NCI-H1092 treated with DMSO at 0.1 percent for 48 hours (cell line): ENCODE measurements around the gene CAPN1.
A peak's percentile ranks its signal among the peaks of the same experiment; 100 is the strongest.
"Not testable (repeated sequence)": the region's sequence is repeated elsewhere in the genome, so short reads cannot be mapped to it uniquely, and the experiment has no call there.

Source experiments
- DNase-seq: peaks from one replicate; lab custom pipeline; 2025; lab: John Stamatoyannopoulos, UW

Gene CAPN1

DNA sequence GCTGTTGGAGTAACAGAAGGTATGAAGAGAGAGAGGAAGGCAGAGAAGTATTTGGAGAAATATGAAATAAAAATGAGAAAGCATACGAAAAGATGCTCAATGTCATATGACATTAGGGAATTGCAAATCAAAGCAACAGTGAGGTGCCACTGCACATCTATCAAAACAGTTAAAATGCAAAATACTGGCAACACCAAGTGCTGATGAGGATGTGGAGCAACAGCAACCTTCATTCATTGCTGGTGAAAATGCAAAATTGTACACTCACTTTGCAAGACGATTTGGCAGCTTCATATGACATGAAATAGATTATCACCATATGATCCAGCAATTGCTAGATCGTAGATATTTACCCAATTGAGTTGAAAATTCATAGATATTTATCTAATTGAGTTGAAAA lies 21.1 kb upstream of the CAPN1 start:
- DNase-seq = no peak

DNA sequence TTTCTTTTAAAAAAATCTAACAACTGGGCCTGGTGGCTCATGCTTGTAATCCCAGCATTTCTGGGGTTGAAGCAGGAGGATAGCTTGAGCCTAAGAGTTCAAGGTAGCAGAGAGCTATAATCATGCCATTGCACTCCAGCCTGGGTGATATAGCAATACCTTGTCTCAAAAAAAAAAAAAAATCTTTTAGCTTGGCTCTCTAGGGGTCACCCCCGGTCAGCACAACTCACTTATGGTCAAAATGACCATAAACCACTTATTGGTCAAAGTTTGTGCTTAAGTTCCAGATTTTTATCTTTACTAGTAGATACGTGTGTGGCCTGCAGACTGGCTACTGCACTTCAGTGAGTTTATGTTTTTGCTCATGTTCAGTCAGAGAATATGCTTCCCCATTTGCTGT lies 18.0 kb upstream of the CAPN1 start:
- no peak for DNase-seq

DNA sequence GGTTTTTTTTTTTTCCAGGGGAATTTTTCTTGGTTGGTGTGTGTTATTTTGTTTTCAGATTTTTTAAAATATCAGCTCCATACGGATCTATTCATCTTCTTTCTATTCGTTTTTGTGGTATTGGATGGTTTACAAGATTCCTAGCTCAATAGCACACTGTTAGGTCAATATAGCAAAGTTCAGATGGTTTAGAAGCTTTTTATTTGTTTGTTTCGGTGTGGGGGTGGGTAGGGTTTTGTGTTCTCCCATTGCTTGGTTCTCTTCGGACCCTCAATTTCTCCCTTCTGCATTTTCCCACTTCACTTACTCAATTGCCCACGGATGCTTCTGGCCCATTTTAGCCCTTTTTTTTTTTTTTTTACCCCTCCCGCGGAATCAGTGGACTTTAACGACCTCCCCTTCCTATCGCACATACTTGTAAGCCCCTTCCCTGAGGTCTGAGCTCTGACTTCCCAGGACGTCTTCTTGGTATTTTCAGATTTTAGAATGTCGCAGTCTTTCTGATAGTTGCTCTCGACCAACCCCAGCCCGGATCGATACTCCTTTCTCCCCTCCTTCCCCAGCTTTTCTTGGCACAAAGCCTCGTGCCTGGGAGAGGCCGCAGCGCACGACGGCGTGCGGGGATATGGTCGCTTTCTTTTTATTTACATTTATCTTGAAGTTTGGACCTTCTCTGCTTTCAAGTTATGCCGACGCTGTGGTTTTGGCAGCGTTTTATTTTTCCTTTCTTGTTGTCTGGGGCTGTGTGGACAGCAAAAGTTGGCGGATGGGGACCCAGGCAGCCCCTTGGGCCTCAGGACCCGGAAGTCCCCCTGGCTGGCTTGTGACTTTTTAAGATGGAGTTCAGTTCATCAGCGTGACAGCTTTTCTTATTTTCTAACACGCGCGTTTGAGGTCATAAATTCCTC lies 16.1 kb upstream of the CAPN1 start:
- DNase-seq = no peak

DNA sequence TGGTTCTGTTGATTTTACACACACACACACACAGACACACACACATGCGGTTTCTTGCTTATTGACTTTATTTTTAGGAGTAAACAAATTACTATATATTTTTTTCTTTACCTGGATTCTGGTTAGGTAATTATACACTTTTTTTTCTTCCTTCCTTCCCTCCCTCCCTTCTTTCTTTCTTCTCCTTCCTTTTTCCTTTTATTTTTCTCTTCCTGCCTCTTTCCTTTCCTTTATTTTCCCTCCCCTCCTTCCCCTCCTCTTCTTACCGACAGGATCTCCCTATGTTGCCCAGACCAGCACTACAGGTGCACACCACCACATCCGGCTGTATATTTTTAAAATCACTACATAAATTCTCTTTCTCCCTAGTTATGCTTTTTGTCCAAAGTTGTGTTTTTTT lies 14.8 kb upstream of the CAPN1 start:
- DNase-seq = no peak

DNA sequence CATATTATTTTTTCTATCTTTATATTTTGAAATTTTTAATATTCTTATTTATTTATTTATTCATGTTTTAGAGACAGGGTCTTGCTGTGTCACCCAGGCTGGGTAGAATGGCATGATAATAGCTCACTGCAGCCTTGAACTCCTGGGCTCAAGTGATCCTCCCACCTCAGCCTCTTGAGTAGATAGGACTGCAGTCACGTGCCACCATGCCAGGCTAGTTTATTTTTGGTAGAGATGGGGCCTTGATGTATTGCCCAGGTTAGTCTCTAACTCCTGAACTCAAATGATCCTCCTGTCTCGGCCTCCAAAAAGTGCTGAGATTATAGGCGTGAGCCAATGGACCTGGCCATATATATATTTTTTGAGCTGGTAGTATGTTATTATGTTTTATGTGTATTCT lies 14.1 kb upstream of the CAPN1 start:
- DNase-seq = no peak

DNA sequence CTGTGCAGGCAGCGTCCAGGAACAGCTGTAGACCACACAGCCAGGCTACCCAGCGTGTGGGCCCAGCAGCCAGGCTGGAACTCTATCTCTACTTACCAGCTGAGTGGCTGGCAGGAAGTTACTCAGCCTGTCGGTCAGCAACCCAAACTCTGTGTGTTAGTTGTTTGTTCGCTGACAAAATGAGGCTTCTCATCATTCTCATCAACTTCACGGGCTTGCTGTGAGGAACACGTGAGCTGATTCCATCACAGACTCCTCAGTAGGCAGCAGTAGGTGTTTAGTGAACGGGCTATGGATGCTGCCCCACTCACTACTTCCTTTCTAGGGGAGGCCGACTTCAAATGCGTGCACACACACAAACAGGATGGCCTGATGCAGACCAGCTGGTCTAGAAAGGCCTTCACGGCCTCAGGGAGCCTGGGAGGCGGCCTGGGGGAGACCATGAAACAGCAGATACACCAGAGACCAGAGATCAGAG lies 12.5 kb upstream of the CAPN1 start:
- DNase-seq = no peak

DNA sequence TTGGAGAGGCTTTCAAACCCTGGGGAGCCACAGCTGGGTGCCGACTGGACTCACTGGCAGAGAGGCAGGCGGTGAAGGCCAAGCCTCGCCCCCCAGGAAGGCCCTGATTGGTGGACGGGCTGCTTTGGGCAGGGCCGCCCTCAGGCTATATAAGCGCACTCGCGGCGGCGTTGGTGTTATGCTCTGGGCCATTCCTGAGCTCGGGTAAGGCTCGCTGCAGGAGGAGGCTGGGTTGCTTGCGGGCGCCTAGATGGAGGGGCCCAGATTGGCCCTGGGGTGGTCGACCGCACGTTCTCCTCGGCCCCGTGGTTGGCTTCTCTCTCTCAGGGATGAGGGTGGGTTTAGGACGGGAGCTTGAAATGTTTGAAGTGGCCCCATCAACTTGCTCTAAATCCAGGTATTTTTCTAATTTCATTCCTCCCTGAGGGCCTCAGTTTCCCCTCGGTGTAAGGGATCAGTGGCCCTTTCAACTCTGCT lies 11.6 kb upstream of the CAPN1 start, which contains the start of gene SPDYC:
Gene SPDYC, plus strand, starts transcription at position 176 of the 477 bp plus-strand sequence. CDS start 1,125 bp downstream, outside the sequence.
- no peak for DNase-seq

DNA sequence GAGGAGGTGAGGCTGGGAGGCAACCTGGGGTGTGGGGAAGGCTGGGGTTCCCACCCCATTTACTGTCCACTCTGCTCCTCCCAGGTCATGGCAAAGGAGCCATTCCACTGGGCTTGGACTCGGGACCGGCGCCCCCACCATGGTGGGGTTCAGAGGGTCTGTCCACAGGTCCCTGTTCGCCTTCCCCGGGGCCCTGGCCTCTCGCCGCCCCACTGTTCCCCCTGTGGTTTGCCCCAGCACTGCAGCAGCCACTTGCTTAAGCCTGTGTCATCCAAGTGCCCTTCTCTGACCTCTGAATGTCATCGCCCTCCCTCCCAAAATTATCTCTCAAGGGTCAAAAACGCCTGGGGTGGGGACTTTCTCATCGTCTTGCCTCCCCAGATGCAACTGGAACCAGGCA lies 9.1 kb upstream of the CAPN1 start:
- DNase-seq = no peak

DNA sequence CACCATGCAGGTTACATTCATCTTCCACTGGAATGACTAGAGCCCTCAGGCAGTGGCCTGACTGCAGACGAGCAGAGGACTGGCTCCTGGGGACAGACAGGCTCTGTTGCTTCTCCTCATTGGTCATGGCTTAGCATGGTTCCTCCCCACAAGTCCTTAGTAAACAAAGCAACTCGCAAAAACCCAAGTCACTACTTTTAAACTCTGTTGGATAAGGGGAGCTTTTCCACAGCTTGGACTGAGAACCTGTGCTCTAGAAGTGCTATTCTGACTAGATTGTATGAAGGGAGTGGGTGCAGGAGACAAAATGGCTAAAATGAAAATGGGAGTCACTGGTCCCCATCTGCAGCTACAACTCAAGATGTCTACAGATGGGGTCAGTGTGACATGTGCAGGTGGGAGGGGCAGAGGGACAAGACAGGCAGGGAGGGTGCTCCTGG lies 7.1 kb upstream of the CAPN1 start:
- DNase-seq = not testable (repeated sequence)

DNA sequence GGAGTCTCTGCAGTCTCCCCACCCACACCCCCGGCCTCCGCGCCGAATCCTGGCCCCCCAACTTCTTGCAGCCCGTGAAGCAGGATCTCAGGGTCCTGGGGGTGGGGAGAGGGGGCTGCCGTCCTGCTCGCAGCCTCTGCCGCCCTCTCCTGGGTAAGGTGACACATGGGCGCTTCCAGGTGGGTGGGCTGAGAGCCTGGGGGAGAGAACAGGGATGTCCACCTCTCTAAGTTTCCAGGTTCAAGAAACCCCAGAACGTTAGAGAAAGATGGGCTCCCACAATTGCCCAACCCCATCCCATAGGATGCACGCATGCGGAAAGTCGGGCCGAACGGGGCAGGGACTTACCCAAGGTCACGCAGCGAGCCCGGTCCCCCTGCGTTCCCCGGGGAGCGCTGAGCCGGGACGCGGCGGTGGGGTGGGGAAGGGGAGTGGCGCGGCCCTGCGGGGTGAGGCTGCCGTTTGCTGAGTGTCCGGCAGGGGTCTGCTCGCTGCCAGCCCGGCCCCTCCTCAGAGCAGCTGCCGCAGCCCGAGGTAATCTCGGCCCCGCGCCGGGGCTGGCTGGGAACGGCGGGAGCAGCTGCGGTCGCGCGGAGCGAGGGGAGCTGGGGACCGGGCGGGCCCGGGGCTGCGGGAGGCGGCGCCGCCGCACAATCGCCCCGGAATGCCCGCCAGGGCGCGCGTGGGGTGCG lies 705 bp upstream of the CAPN1 start:
- DNase-seq = peak; percentile 54

DNA sequence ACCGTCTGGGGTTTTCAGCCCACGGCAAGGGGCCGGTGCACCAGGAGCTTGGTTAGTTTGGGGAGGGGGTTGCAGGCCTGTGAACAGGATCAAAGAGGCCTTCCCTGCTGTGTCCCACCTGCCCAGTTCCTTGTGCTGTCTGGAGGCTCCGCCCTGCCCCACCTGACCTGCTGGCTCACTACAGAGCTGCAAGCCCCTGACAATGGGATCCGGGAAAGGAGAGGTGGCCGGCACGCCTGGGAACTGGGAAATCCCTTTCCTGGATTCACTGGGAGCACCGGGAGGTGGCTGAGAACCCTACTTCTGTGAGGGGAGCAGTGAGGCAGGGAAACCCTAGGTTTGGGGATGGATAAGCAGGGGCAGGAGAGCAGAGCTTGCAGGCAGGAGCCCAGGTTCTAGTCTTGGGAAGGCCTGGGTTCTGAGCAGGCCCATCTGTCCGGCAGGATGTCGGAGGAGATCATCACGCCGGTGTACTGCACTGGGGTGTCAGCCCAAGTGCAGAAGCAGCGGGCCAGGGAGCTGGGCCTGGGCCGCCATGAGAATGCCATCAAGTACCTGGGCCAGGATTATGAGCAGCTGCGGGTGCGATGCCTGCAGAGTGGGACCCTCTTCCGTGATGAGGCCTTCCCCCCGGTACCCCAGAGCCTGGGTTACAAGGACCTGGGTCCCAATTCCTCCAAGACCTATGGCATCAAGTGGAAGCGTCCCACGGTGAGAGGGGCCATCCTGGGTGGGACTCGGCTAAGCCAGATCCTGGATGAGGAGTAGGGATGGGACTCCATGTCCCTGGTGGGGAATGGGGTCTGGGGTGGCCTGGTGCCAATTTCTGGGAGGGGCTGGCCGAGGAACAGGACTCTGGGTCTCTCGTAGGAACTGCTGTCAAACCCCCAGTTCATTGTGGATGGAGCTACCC lies 786 bp downstream of the CAPN1 start:
- DNase-seq = no peak

DNA sequence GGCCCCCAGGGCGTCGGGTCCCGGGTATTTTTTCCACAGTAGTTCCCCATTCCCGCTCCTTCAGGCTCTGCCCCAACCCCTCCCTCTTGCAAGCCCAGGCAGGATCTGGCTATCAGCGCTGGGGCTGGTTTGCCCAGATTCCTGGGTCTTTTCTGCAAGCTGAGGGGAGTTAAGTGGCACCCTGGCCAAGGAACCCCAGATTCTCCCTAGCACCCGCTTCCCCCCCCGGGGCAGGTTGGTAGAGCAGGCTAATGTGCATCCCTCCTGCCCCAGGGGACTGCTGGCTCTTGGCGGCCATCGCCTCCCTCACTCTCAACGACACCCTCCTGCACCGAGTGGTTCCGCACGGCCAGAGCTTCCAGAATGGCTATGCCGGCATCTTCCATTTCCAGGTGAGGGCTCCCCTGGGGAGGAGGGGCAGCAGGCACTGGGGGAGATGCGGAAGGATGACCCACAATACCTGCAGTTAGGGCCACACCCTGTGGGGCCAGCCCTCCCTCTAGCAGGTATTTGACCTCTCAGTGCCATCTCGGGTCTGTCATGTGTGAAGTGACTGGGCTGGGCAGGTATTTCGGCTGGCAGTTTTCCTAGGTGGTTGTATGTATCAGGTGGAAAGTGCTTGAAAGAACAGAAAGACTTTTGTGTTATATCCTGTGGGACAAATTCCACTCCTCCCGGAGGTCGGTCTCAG lies 1.6 kb downstream of the CAPN1 start:
- DNase-seq = no peak

DNA sequence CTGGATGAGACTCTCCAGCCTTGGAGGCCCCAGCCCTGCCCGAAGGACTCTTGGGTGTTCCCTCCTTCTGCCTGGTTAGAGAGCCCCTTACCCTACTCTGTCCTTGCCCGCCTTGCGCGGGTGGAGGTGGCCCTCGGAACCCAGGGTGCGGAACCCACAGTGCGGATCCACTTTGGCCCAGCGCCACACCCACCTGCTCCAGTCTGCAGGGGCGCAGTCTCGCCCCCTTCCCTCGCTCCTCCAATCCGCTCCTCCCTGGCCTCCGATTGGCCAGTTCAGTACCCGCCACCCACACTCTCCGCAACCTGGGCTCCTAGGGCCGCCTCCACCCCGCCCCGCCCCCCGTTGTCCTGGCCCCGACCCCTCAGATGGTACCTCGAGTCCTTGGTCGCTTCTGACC lies 2.4 kb downstream of the CAPN1 start:
- no peak for DNase-seq

DNA sequence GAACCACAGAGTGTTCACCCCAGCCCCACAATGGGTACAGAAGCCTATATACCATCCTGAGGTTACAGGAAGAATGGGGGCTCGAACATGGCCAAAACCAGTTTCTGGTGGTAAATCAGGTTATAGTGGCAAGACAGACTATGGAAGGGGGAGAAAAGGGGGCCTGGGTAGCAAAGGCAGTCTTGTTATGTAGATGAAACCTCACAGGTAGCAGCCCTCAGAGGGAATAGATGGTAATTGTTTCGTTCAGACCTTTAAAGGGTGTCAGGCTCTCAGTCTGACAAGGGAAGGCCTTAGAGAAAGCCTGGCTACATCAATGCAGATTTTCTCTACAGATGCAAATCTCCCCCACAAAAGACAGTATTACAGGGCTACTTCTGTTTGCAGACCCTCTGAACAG lies 3.4 kb downstream of the CAPN1 start:
- DNase-seq = no peak

DNA sequence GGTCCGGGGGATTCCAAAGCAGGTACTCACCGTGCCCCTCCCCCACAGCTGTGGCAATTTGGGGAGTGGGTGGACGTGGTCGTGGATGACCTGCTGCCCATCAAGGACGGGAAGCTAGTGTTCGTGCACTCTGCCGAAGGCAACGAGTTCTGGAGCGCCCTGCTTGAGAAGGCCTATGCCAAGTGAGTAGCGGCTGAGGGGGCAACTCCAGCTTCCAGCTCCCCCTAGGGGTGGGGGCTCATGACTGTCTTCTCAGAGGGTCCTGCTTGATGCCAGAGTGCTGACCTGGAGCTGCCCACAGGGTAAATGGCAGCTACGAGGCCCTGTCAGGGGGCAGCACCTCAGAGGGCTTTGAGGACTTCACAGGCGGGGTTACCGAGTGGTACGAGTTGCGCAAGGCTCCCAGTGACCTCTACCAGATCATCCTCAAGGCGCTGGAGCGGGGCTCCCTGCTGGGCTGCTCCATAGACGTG lies 4.2 kb downstream of the CAPN1 start:
- no peak for DNase-seq

DNA sequence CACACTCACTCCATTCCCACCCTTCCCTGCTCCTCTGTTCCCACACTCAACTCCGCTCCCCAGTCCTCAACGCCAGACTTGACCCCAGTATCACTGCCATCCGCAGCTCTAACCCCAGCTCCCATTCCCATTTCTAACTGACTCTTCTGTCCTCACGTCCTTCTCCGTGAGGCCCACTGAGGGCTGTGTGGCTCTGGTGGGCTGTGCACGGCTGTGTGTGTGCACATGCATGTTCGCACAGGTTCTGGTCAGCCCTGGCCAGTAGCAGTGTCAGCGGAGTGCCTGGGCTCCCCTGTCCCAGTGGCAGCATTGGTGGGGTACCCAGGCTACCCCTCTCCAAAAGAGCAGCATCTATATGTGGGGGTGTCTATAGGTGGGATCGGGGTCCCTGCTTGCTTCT lies 5.0 kb downstream of the CAPN1 start:
- no peak for DNase-seq

DNA sequence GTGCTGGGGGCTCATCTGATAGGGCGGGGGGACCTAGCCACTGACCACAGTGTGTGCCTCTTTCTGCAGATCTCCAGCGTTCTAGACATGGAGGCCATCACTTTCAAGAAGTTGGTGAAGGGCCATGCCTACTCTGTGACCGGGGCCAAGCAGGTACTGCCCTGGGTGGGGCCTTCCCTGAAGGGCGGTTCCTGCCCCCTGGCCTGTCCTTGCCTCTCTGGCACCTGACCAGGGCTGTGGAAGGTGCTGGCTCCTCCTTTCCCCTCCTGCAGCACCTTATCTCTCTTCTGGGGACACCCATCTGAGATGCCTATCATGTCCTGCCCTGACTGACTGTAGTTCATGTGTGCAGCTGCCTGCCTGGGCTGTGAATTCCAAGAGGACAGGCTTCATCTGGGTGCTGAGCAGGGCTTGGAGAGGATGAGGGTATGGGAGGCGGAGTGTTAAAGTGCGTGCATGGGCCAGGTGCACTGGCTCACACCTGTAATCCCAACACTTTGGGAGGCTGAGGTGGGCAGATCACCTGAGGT lies 5.5 kb downstream of the CAPN1 start:
- DNase-seq = no peak

DNA sequence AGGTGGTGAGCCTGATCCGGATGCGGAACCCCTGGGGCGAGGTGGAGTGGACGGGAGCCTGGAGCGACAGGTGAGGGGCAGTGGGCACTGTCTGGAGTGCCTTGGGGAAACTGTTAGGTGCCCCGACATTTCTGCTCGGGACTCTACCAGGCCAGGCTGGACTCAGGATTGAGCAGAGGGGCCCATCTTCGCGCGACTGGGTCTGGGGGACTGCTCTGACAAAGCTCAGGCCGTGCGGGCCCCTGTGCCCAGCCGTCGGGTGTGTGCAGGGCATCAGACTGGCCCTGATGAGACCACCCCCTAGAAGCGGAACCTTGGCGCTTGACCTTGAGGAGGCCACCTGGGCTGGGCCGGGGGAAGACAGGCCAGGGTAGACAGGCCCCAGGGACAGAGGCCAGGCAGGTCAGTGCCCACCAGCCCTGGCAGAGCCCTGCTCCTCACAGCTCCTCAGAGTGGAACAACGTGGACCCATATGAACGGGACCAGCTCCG lies 6.3 kb downstream of the CAPN1 start:
- no peak for DNase-seq

DNA sequence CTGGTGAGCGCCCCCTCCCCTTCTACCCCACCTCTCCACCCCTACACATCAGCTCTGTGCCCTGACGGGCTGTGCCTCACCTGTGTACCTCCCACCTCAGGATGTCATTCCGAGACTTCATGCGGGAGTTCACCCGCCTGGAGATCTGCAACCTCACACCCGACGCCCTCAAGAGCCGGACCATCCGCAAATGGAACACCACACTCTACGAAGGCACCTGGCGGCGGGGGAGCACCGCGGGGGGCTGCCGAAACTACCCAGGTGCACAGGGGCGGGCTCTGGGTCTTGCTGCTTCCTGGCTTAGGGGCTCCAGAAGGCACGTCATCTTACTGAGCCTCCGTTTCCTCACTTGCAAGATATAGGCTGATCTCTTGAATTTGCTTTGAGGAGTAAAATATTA lies 6.8 kb downstream of the CAPN1 start:
- no peak for DNase-seq

DNA sequence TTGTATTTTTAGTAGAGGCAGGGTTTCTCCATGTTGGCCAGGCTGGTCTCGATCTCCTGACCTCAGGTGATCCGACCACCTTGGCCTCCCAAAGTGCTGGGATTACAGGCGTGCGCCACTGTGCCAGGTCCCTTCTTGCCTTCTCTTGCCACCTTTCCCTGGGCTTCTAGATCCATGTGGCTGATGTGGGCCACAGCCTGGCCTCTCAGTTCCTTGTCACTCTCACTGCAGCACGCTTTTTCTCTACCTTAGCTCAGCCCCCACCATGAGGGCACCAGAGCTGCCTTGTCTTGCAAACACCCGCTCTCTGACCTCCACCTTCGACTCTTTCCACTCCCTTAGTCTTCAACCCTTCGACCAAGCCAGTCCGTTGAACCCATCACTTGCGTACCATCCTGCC lies 7.5 kb downstream of the CAPN1 start:
- DNase-seq = no peak

DNA sequence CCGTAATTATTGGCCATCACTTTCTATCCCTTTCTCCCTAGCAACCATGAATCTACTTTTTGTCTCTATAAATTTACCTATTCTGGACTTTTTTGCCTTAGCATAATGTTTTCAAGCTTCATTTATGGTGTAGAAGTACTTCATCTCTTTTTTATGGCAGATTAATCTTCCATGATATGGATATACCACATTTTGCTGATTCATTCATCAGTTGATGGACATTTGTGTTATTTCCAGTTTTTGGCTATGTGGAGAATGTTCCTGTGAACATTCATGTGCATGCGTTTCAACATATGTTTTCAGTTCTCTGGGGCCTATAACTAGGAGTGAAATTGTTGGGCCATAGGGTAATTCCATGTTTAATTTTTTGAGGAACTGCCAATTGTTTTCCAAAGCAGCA lies 12.8 kb downstream of the CAPN1 start:
- no peak for DNase-seq
